IMR-90 (cell line): ENCODE results near the gene PELI3. TPM values are rescaled to one million over a fixed set of nuclear protein-coding genes. Genes with fewer than 3 reads are reported as not detected.

ENCODE experiments used
- ATAC-seq: fragments of 200-7000 bp; cut with Tn5 transposase; 2 replicates; pipeline ENCODE4 v1.9.1; 2020; ENCODE audit warnings: low read depth, mild to moderate bottlenecking, moderate library complexity
- BruUV-seq: library from RNA; stranded (reverse); fragments of 400-500 nt; replicated peaks from 2 replicates; lab custom pipeline; 2021; lab: Mats Ljungman, UMichigan
- CTCF ChIA-PET: fragments of 300-600 bp; formaldehyde crosslinking; extraction: SDS; loops from one replicate; lab custom pipeline; 2021; ENCODE audit warnings: antibody characterized with exemption; lab: Yijun Ruan, JAX
- POLR2A ChIA-PET: fragments of 300-600 bp; sonication (Branson Sonifier 250); formaldehyde crosslinking; loops from one replicate; lab custom pipeline; 2022; ENCODE audit warnings: antibody characterized with exemption; ENCODE audit not compliant: unreplicated experiment; lab: Charles Lee
- DNase-seq: peaks from one replicate; pipeline ENCODE4 v3.0.0; 2013
- H2AFZ ChIP-seq: replicated peaks from 2 replicates; pipeline ENCODE3; 2013; ENCODE audit warnings: low read length, mild to moderate bottlenecking; ENCODE audit not compliant: poor library complexity
- H2AK5ac ChIP-seq: 2 replicates; pipeline ENCODE4 v1.6.1; 2013; ENCODE audit warnings: low read depth, low read length, inconsistent platforms
- H2AK9ac ChIP-seq: replicated peaks from 2 replicates; pipeline ENCODE3; 2013; ENCODE audit warnings: mild to moderate bottlenecking, low read depth, low read length, moderate library complexity; ENCODE audit not compliant: poor library complexity
- H2BK120ac ChIP-seq: 2 replicates; pipeline ENCODE4 v1.6.1; 2013; ENCODE audit warnings: low read depth, low read length, inconsistent platforms
- H2BK15ac ChIP-seq: 3 replicates; pipeline ENCODE4 v1.6.1; 2013; ENCODE audit warnings: low read depth, low read length, inconsistent platforms
- H2BK20ac ChIP-seq: 2 replicates; pipeline ENCODE4 v1.6.1; 2013; ENCODE audit warnings: low read depth, mild to moderate bottlenecking, inconsistent platforms, low read length, moderate library complexity
- H2BK5ac ChIP-seq: 2 replicates; pipeline ENCODE4 v1.6.1; 2013; ENCODE audit warnings: mild to moderate bottlenecking, low read depth, low read length, inconsistent platforms; ENCODE audit not compliant: poor library complexity, severe bottlenecking
- H3K14ac ChIP-seq: replicated peaks from 2 replicates; pipeline ENCODE4 v1.6.1; 2013; ENCODE audit warnings: low read depth, low read length, inconsistent platforms
- H3K18ac ChIP-seq: 2 replicates; pipeline ENCODE4 v1.6.1; 2013; ENCODE audit warnings: low read depth, low read length, control low read depth
- H3K23ac ChIP-seq: 2 replicates; pipeline ENCODE4 v1.6.1; 2013; ENCODE audit warnings: low read depth, low read length, inconsistent platforms
- H3K27ac ChIP-seq: 2 replicates; pipeline ENCODE4 v1.5.1; 2013; ENCODE audit warnings: mild to moderate bottlenecking, control low read depth, low read length; ENCODE audit not compliant: insufficient read depth
- H3K27me3 ChIP-seq: 2 replicates; pipeline ENCODE4 v1.6.1; 2013; ENCODE audit warnings: low read length; ENCODE audit not compliant: control insufficient read depth, insufficient read depth
- H3K36me3 ChIP-seq: 2 replicates; pipeline ENCODE4 v1.6.1; 2013; ENCODE audit warnings: low read length, mixed read lengths; ENCODE audit not compliant: control insufficient read depth, insufficient read depth
- H3K4ac ChIP-seq: 2 replicates; pipeline ENCODE4 v1.6.1; 2013; ENCODE audit warnings: low read depth, low read length, inconsistent platforms
- H3K4me1 ChIP-seq: 2 replicates; pipeline ENCODE4 v1.6.1; 2013; ENCODE audit warnings: low read length, mixed read lengths; ENCODE audit not compliant: control insufficient read depth, insufficient read depth
- H3K4me2 ChIP-seq: 2 replicates; pipeline ENCODE4 v1.6.1; 2013; ENCODE audit warnings: low read depth, mild to moderate bottlenecking, control low read depth, low read length, moderate library complexity
- H3K4me3 ChIP-seq: 2 replicates; pipeline ENCODE4 v1.5.1; 2013; ENCODE audit warnings: low read depth, mild to moderate bottlenecking, control low read depth, low read length, moderate library complexity; ENCODE audit not compliant: insufficient read depth
- H3K56ac ChIP-seq: 2 replicates; pipeline ENCODE4 v1.6.1; 2013; ENCODE audit warnings: low read length, inconsistent platforms; ENCODE audit not compliant: insufficient read depth; ENCODE audit errors: extremely low read depth
- H3K79me1 ChIP-seq, 2 experiments: 2 replicates each; pipeline ENCODE4 v1.6.1; 2013; ENCODE audit warnings: low read length in 2 of 2, inconsistent platforms in 1 of 2, low read depth in 1 of 2
- H3K9ac ChIP-seq: 2 replicates; pipeline ENCODE4 v1.6.1; 2013; ENCODE audit warnings: low read depth, low read length, control low read depth
- H3K9me1 ChIP-seq: 2 replicates; pipeline ENCODE4 v1.6.1; 2013; ENCODE audit warnings: low read length, inconsistent platforms; ENCODE audit not compliant: insufficient read depth
- H3K9me3 ChIP-seq: 2 replicates; pipeline ENCODE4 v1.6.1; 2013; ENCODE audit warnings: low read length; ENCODE audit not compliant: control insufficient read depth, insufficient read depth
- H4K20me1 ChIP-seq: 2 replicates; pipeline ENCODE4 v1.6.1; 2013; ENCODE audit warnings: low read length, inconsistent platforms; ENCODE audit not compliant: insufficient read depth
- H4K5ac ChIP-seq: 2 replicates; pipeline ENCODE4 v1.6.1; 2013; ENCODE audit warnings: mild to moderate bottlenecking, low read depth, low read length, control low read depth
- H4K8ac ChIP-seq, 2 experiments: 2 replicates each; pipeline ENCODE4 v1.6.1; 2013; ENCODE audit warnings: low read depth in 2 of 2, low read length in 2 of 2, control low read depth in 1 of 2, inconsistent platforms in 1 of 2
- H4K91ac ChIP-seq: 2 replicates; pipeline ENCODE4 v1.6.1; 2013; ENCODE audit warnings: low read depth, low read length, inconsistent platforms; ENCODE audit not compliant: insufficient read depth
- BHLHE40 ChIP-seq: fragments of 150-350 bp; IDR thresholded peaks from 2 replicates; pipeline ENCODE4 v1.6.1; 2016; ENCODE audit warnings: mild to moderate bottlenecking, low read depth, low read length
- CHD1 ChIP-seq: IDR thresholded peaks from 2 replicates; pipeline ENCODE4 v1.6.1; 2012; ENCODE audit warnings: low read depth, low read length, improper control_type of control experiment
- ELK1 ChIP-seq: fragments of 150-350 bp; IDR thresholded peaks from 2 replicates; pipeline ENCODE4 v1.6.1; 2016; ENCODE audit warnings: low read depth, mild to moderate bottlenecking, low read length, moderate library complexity, borderline replicate concordance
- FOS ChIP-seq: fragments of 150-350 bp; IDR thresholded peaks from 2 replicates; pipeline ENCODE4 v1.6.1; 2016; ENCODE audit warnings: low read depth, low read length
- MAFK ChIP-seq: IDR thresholded peaks from 2 replicates; pipeline ENCODE4 v1.6.1; 2012; ENCODE audit warnings: low read depth, low read length, improper control_type of control experiment
- dilution Hi-C: fragments of 300-500 bp; cut with HindIII; formaldehyde crosslinking; loops from one replicate; pipeline ENCODE4 v1.14.3; 2018; ENCODE audit warnings: low sequenced_read_pairs; ENCODE audit not compliant: unreplicated experiment
- in situ Hi-C: fragments of 300-500 bp; cut with MboI; formaldehyde crosslinking; loops from 3 replicates; pipeline ENCODE4 v1.14.3; 2019; ENCODE audit warnings: low sequenced_read_pairs, inconsistent platforms, mixed read lengths
- intact Hi-C: fragments of 100-400 bp; cut with micrococcal nuclease; formaldehyde crosslinking; loops from 2 replicates; pipeline ENCODE4 v1.10.0; 2022
- polyA plus RNA-seq, 3 experiments: library from polyadenylated mRNA; depleted of rRNA; stranded (reverse); fragments of >200 nt; gene quantifications; 2 replicates each; pipeline ENCODE4 v1.2.3, GENCODE V29; 2012; ENCODE audit warnings: low replicate concordance in 1 of 3
- total RNA-seq: library from RNA; depleted of rRNA; stranded (reverse); fragments of >200 nt; gene quantifications from 2 replicates; pipeline ENCODE4 v1.2.3, GENCODE V29; 2012

PELI3 gene
- total and polyA plus RNA-seq, 2 of the 4 experiments (the other 2 are of a cell fraction): 5.0 to 6.3 TPM

GRCh38 chr11:66462010-66462409 lies 4.7 kb upstream of the PELI3 start:
- POLR2A ChIA-PET: no interaction called here
- H4K8ac ChIP-seq: no peak overlapping the region
- H4K20me1 ChIP-seq: no peaks in the 10 kb centered on the region
- no peak for DNase-seq
- H3K56ac ChIP-seq: no peak overlapping the region
- BruUV-seq: no TSS peak
- H3K4me1 ChIP-seq: 0 out of 2 replicates have a peak, but pooled peaks cover 3% of the 10 kb centered on the region
- no peak overlapping the region for H3K9ac ChIP-seq
- no peak overlapping the region for H2BK15ac ChIP-seq
- no peak overlapping the region for H2AK5ac ChIP-seq
- no peak for TF ChIP-seq CHD1
- TF ChIP-seq FOS: no peak
- TF ChIP-seq BHLHE40: no peak
- TF ChIP-seq ELK1: no peak
- no peak for TF ChIP-seq MAFK
- no peak overlapping the region for H3K4ac ChIP-seq
- no peak overlapping the region for H2BK5ac ChIP-seq
- no peak overlapping the region for H3K27ac ChIP-seq
- CTCF ChIA-PET: no interaction called here
- dilution Hi-C loops (no loop called here), in situ Hi-C loops (no loop called here), intact Hi-C loops (no loop called here)
- H3K9me3 ChIP-seq: peaks cover 4% of the 10 kb centered on the region; the same call in 1 of the 2 replicates
- no peak overlapping the region for H3K23ac ChIP-seq
- ATAC-seq: no peak
- no peak overlapping the region for H4K91ac ChIP-seq
- peaks cover 2% of the 10 kb centered on the region; the same call in 1 of the 2 replicates for H3K27me3 ChIP-seq
- no peak overlapping the region for H2AK9ac ChIP-seq
- H3K4me3 ChIP-seq: no peak overlapping the region
- no peak overlapping the region for H2BK120ac ChIP-seq
- H3K14ac ChIP-seq: no peak overlapping the region
- H2BK20ac ChIP-seq: no peak overlapping the region
- H3K36me3 ChIP-seq: no peaks in the 10 kb centered on the region
- H3K4me2 ChIP-seq: no peak overlapping the region
- H2AFZ ChIP-seq: no peak overlapping the region
- H3K9me1 ChIP-seq: no peaks in the 10 kb centered on the region
- H3K18ac ChIP-seq: no peak overlapping the region
- no peak overlapping the region for H4K5ac ChIP-seq
- H3K79me1 ChIP-seq: 0 out of 4 replicates have a peak, but pooled peaks cover 0 to 2% of the 10 kb centered on the region in 2 experiments
